Naive B cell (primary cell): ENCODE results near the gene PAQR5. TPM values are rescaled to one million over a fixed set of nuclear protein-coding genes. Genes with fewer than 3 reads are reported as not detected.
"Not testable (repeated sequence)": the region's sequence is repeated elsewhere in the genome, so short reads cannot be mapped to it uniquely, and the experiment has no call there.

Experiments used
- ATAC-seq, 2 donors: fragments of 150-1000 bp; cut with Tn5 transposase; 2 replicates each; pipeline ENCODE4 v1.10.0; 2021; ENCODE audit warnings: low read depth in 2 of 2, mild to moderate bottlenecking in 2 of 2, moderate library complexity in 2 of 2
- DNase-seq: peaks from one replicate; pipeline ENCODE4 v3.0.0; 2022
- H3K27ac Mint-ChIP-seq, 6 donors: one replicate each; pipeline ENCODE4 v1.8.0; 2020 to 2022; ENCODE audit warnings: mild to moderate bottlenecking in 6 of 6, mixed read lengths in 6 of 6, moderate library complexity in 5 of 6, inconsistent platforms in 2 of 6
- H3K27me3 Mint-ChIP-seq, 3 donors: one replicate each; pipeline ENCODE4 v1.8.0; 2021 to 2022; ENCODE audit warnings: mixed read lengths in 3 of 3, mild to moderate bottlenecking in 1 of 3
- H3K36me3 Mint-ChIP-seq, 2 donors: one replicate each; pipeline ENCODE4 v1.8.0; 2020 to 2022; ENCODE audit warnings: mixed read lengths in 2 of 2, inconsistent platforms in 1 of 2, mild to moderate bottlenecking in 1 of 2
- H3K4me1 Mint-ChIP-seq, 3 donors: one replicate each; pipeline ENCODE4 v1.8.0; 2020 to 2022; ENCODE audit warnings: mixed read lengths in 3 of 3, inconsistent platforms in 1 of 3, mild to moderate bottlenecking in 1 of 3, moderate library complexity in 1 of 3
- H3K4me3 Mint-ChIP-seq, 8 donors: one replicate each; pipeline ENCODE4 v1.8.0; 2020 to 2022; ENCODE audit warnings: mild to moderate bottlenecking in 8 of 8, mixed read lengths in 8 of 8, moderate library complexity in 8 of 8, inconsistent platforms in 2 of 8
- H3K9me3 Mint-ChIP-seq, 7 donors: one replicate each; pipeline ENCODE4 v1.8.0; 2020 to 2022; ENCODE audit warnings: mixed read lengths in 7 of 7, mild to moderate bottlenecking in 5 of 7, inconsistent platforms in 2 of 7, moderate library complexity in 1 of 7
- polyA plus RNA-seq, 6 donors: library from polyadenylated mRNA; unstranded; fragments of 300-500 nt; fragmentation: Illumina TruSeq; gene quantifications; one replicate each; pipeline ENCODE4 v1.2.3, GENCODE V29; 2021; ENCODE audit warnings: low read depth in 6 of 6

The PAQR5 gene
- polyA plus RNA-seq, 6 donors from 2014 or later: not detected

GRCh38 chr15:69299451-69299886 is 757 bp downstream of the PAQR5 start:
- Mint-ChIP-seq H3K4me3 (peak overlapping the region in 6 of 8 donors; percentile 9 to 49 (median 30)), H3K27me3 (peaks cover 58 to 81% (median 76%) of the 10 kb centered on the region in 3 donors), H3K36me3 (no peaks in the 10 kb centered on the region), H3K9me3 (peaks cover 0 to 2% (median 0%) of the 10 kb centered on the region in 7 donors), H3K4me1 (peaks cover 2 to 6% (median 4%) of the 10 kb centered on the region in 3 donors), H3K27ac (no peak overlapping the region)
- DNase-seq (no peak), ATAC-seq (no peak)

GRCh38 chr15:69299943-69300588 is 1.4 kb downstream of the PAQR5 start:
- ATAC-seq (no peak), DNase-seq (no peak)
- H3K27me3 Mint-ChIP-seq: peaks cover 59 to 82% (median 76%) of the 10 kb centered on the region in 3 donors
- H3K4me3 Mint-ChIP-seq: peak overlapping the region in 4 of 8 donors; percentile 16 to 51 (median 47)
- H3K4me1 Mint-ChIP-seq: peaks cover 2 to 6% (median 4%) of the 10 kb centered on the region in 3 donors
- H3K9me3 Mint-ChIP-seq: no peaks in the 10 kb centered on the region
- no peaks in the 10 kb centered on the region for H3K36me3 Mint-ChIP-seq
- no peak overlapping the region for H3K27ac Mint-ChIP-seq

- not testable (repeated sequence) for DNase-seq, H3K4me1 Mint-ChIP-seq, H3K27ac Mint-ChIP-seq, H3K9me3 Mint-ChIP-seq, H3K36me3 Mint-ChIP-seq, ATAC-seq
- Mint-ChIP-seq H3K4me3 (peak overlapping the region in 1 of 8 donors; percentile 29), H3K27me3 (peaks cover 54 to 79% (median 70%) of the 10 kb centered on the region in 3 donors)
Observed at GRCh38 chr15:69301101-69301500, 2.4 kb downstream of the PAQR5 start.

- not testable (repeated sequence) for H3K27ac Mint-ChIP-seq, H3K9me3 Mint-ChIP-seq, H3K36me3 Mint-ChIP-seq, DNase-seq, H3K4me1 Mint-ChIP-seq, ATAC-seq
- peaks cover 55 to 75% (median 68%) of the 10 kb centered on the region in 3 donors for H3K27me3 Mint-ChIP-seq
- H3K4me3 Mint-ChIP-seq: peak overlapping the region in 1 of 8 donors; percentile 67
Observed at GRCh38 chr15:69302087-69302486, 3.4 kb downstream of the PAQR5 start.

GRCh38 chr15:69302929-69303328 is 4.2 kb downstream of the PAQR5 start:
- peaks cover 0 to 9% of the 10 kb centered on the region in 2 donors for H3K36me3 Mint-ChIP-seq
- H3K27me3 Mint-ChIP-seq: peaks cover 50 to 75% (median 69%) of the 10 kb centered on the region in 3 donors

GRCh38 chr15:69303337-69304181 is 4.8 kb downstream of the PAQR5 start:
- Mint-ChIP-seq H3K36me3 (peaks cover 0 to 9% of the 10 kb centered on the region in 2 donors), H3K27me3 (peaks cover 53 to 75% (median 72%) of the 10 kb centered on the region in 3 donors), H3K9me3 (peaks cover 0 to 4% (median 0%) of the 10 kb centered on the region in 7 donors), H3K4me3 (no peak overlapping the region), H3K27ac (no peak overlapping the region), H3K4me1 (peaks cover 0 to 6% (median 4%) of the 10 kb centered on the region in 3 donors)
- no peak for DNase-seq
- ATAC-seq: no peak

More at GRCh38 chr15:69302929-69303328, 4.2 kb downstream of the PAQR5 start:
- peaks cover 0 to 4% (median 0%) of the 10 kb centered on the region in 7 donors for H3K9me3 Mint-ChIP-seq
- no peak overlapping the region for H3K27ac Mint-ChIP-seq
- DNase-seq (no peak), ATAC-seq (no peak)
- peaks cover 0 to 6% (median 4%) of the 10 kb centered on the region in 3 donors for H3K4me1 Mint-ChIP-seq
- H3K4me3 Mint-ChIP-seq: no peak overlapping the region

GRCh38 chr15:69304182-69304545 is 5.5 kb downstream of the PAQR5 start:
- DNase-seq: no peak
- Mint-ChIP-seq H3K27ac (peak overlapping the region in 1 of 6 donors; percentile 60), H3K27me3 (peaks cover 59 to 81% (median 78%) of the 10 kb centered on the region in 3 donors)

GRCh38 chr15:69305204-69305931 is 6.7 kb downstream of the PAQR5 start:
- Mint-ChIP-seq H3K4me1 (no peaks in the 10 kb centered on the region), H3K36me3 (peaks cover 0 to 9% of the 10 kb centered on the region in 2 donors), H3K27me3 (peaks cover 52 to 74% (median 72%) of the 10 kb centered on the region in 3 donors), H3K27ac (no peak overlapping the region), H3K4me3 (no peak overlapping the region), H3K9me3 (peaks cover 0 to 4% (median 0%) of the 10 kb centered on the region in 7 donors)
- DNase-seq (no peak), ATAC-seq (no peak)

More at GRCh38 chr15:69304182-69304545, 5.5 kb downstream of the PAQR5 start:
- H3K36me3 Mint-ChIP-seq: peaks cover 0 to 9% of the 10 kb centered on the region in 2 donors
- no peak overlapping the region for H3K4me3 Mint-ChIP-seq
- no peak for ATAC-seq
- peaks cover 0 to 4% (median 0%) of the 10 kb centered on the region in 7 donors for H3K9me3 Mint-ChIP-seq
- peaks cover 0 to 6% (median 4%) of the 10 kb centered on the region in 3 donors for H3K4me1 Mint-ChIP-seq

GRCh38 chr15:69305933-69306568 is 7.3 kb downstream of the PAQR5 start:
- Mint-ChIP-seq H3K4me1 (no peaks in the 10 kb centered on the region), H3K27me3 (peaks cover 52 to 71% (median 66%) of the 10 kb centered on the region in 3 donors), H3K36me3 (peaks cover 0 to 9% of the 10 kb centered on the region in 2 donors), H3K9me3 (peaks cover 0 to 4% (median 0%) of the 10 kb centered on the region in 7 donors), H3K27ac (no peak overlapping the region), H3K4me3 (no peak overlapping the region)
- ATAC-seq: no peak
- no peak for DNase-seq

GRCh38 chr15:69307939-69308338 is 9.2 kb downstream of the PAQR5 start:
- H3K4me3 Mint-ChIP-seq: no peak overlapping the region

GRCh38 chr15:69308949-69309348 is 10.2 kb downstream of the PAQR5 start:
- no peak for DNase-seq
- Mint-ChIP-seq H3K4me3 (no peak overlapping the region), H3K36me3 (peaks cover 0 to 9% of the 10 kb centered on the region in 2 donors), H3K27ac (no peak overlapping the region), H3K4me1 (peaks cover 4 to 10% (median 10%) of the 10 kb centered on the region in 3 donors), H3K27me3 (peaks cover 27 to 51% (median 37%) of the 10 kb centered on the region in 3 donors), H3K9me3 (peaks cover 0 to 4% (median 0%) of the 10 kb centered on the region in 7 donors)
- no peak for ATAC-seq

More at GRCh38 chr15:69307939-69308338, 9.2 kb downstream of the PAQR5 start:
- DNase-seq (no peak), ATAC-seq (no peak)
- Mint-ChIP-seq H3K27me3 (peaks cover 37 to 58% (median 47%) of the 10 kb centered on the region in 3 donors), H3K36me3 (peaks cover 0 to 9% of the 10 kb centered on the region in 2 donors), H3K4me1 (peaks cover 0 to 2% (median 2%) of the 10 kb centered on the region in 3 donors), H3K9me3 (peaks cover 0 to 4% (median 0%) of the 10 kb centered on the region in 7 donors), H3K27ac (peak overlapping the region in 1 of 6 donors; percentile 90)

GRCh38 chr15:69311319-69311721 is 12.6 kb downstream of the PAQR5 start:
- ATAC-seq: no peak
- H3K4me1 Mint-ChIP-seq: peaks cover 4 to 10% (median 10%) of the 10 kb centered on the region in 3 donors
- peaks cover 0 to 9% of the 10 kb centered on the region in 2 donors for H3K36me3 Mint-ChIP-seq
- DNase-seq: no peak
- peaks cover 15 to 42% (median 26%) of the 10 kb centered on the region in 3 donors for H3K27me3 Mint-ChIP-seq
- peaks cover 0 to 4% (median 0%) of the 10 kb centered on the region in 7 donors for H3K9me3 Mint-ChIP-seq
- peak overlapping the region in 1 of 8 donors; percentile 27 for H3K4me3 Mint-ChIP-seq
- H3K27ac Mint-ChIP-seq: peak overlapping the region in 1 of 6 donors; percentile 8
